Bone marrow (tissue), 2 donors: ENCODE measurements around the gene CFHR1.

Experiments used
- DNase-seq, 2 donors: peaks; one replicate each; lab custom pipeline; 2025; lab: John Stamatoyannopoulos, UW

The CFHR1 gene

GRCh38 chr1:196877964-196878363 is 58.4 kb downstream of the CFHR1 start:
- no peak for DNase-seq
